K562 (cell line): Measurements from ENCODE around the gene IGF2R. TPM values are rescaled to one million over a fixed set of nuclear protein-coding genes. Genes with fewer than 3 reads are reported as not detected.

ENCODE experiments used
- BCLAF1 ChIP-seq, 2 experiments: fragments of 450-650 bp in 1 of 2; IDR thresholded peaks; 2 replicates each; pipeline ENCODE4 v1.6.1; 2011 to 2017; ENCODE audit warnings: low read depth in 2 of 2, antibody characterized with exemption in 1 of 2, borderline replicate concordance in 1 of 2, low read length in 1 of 2, mild to moderate bottlenecking in 1 of 2, mixed read lengths in 1 of 2; ENCODE audit not compliant: control insufficient read depth in 1 of 2
- FOSL1 ChIP-seq: fragments of 200-800 bp; sonication (Bioruptor generic); conservative IDR thresholded peaks from 2 replicates; pipeline ENCODE4 v1.6.1; 2016; ENCODE audit warnings: missing genetic modification characterization, missing compliant biosample characterization
- HMGN3 ChIP-seq: IDR thresholded peaks from 2 replicates; pipeline ENCODE4 v1.6.1; 2011; ENCODE audit warnings: borderline replicate concordance, low read depth, mild to moderate bottlenecking, mixed read lengths, low read length; ENCODE audit not compliant: insufficient read length; ENCODE audit errors: extremely low read depth
- MTA1 ChIP-seq: fragments of 450-650 bp; IDR thresholded peaks from 2 replicates; pipeline ENCODE4 v1.6.1; 2017; ENCODE audit warnings: borderline replicate concordance
- NCOA4 ChIP-seq: fragments of 450-650 bp; IDR thresholded peaks from 2 replicates; pipeline ENCODE4 v1.6.1; 2018; ENCODE audit warnings: mild to moderate bottlenecking; ENCODE audit not compliant: partially characterized antibody
- NFIC ChIP-seq: fragments of 450-650 bp; IDR thresholded peaks from 2 replicates; pipeline ENCODE4 v1.6.1; 2017; ENCODE audit warnings: mild to moderate bottlenecking, inconsistent platforms
- NR4A1 ChIP-seq, 2 experiments: fragments of 250-450 bp in 1 of 2; fragments of 450-650 bp in 1 of 2; sonication (Bioruptor Pico) in 1 of 2; IDR thresholded peaks; 2 replicates each; pipeline versions ENCODE4 v1.4.0 to v1.6.1; 2016 to 2020; ENCODE audit warnings: mild to moderate bottlenecking in 2 of 2, missing compliant biosample characterization in 1 of 2, missing genetic modification characterization in 1 of 2, moderate library complexity in 1 of 2
- SMAD4 ChIP-seq: fragments of 250-450 bp; sonication (Bioruptor Pico); conservative IDR thresholded peaks from 2 replicates; pipeline ENCODE4 v1.8.0; 2021; ENCODE audit warnings: inconsistent platforms, mild to moderate bottlenecking, moderate library complexity
- TAF9B ChIP-seq: fragments of 450-650 bp; IDR thresholded peaks from 2 replicates; pipeline ENCODE4 v1.6.1; 2018; ENCODE audit warnings: mild to moderate bottlenecking; ENCODE audit not compliant: partially characterized antibody
- USF1 ChIP-seq: sonication (generic); formaldehyde crosslinking; IDR thresholded peaks from 2 replicates; pipeline ENCODE4 v1.9.0; 2022; ENCODE audit warnings: mild to moderate bottlenecking, missing genetic modification reagents
- ZBTB26 ChIP-seq: fragments of 450-650 bp; formaldehyde crosslinking; IDR thresholded peaks from 2 replicates; pipeline ENCODE4 v1.4.0; 2022; ENCODE audit warnings: missing genetic modification characterization
- polyA plus RNA-seq, 8 experiments: library from polyadenylated mRNA; depleted of rRNA in 4 of 8; stranded (reverse) in 5 of 8; unstranded in 3 of 8; fragments of >200 nt; fragmentation: Nextera tagmentation in 2 of 8; fragmentation: Illumina TruSeq in 1 of 8; extraction: Ambion mirVana in 2 of 8; extraction: Trizol in 1 of 8; gene quantifications; 2 replicates each; pipeline versions ENCODE4 v1.2.1 to v1.2.3, GENCODE V29; 2011 to 2014; ENCODE audit warnings: inconsistent platforms in 1 of 8, missing spikeins in 1 of 8
- total RNA-seq, 7 experiments: library from RNA; depleted of rRNA in 6 of 7; stranded (reverse); fragments of >200 nt in 6 of 7; fragmentation: Illumina TruSeq in 2 of 7; extraction: Trizol in 2 of 7; gene quantifications; 2 replicates each; pipeline versions ENCODE4 v1.2.1 to v1.2.3, GENCODE V29; 2011 to 2021; ENCODE audit warnings: low replicate concordance in 1 of 7
- TF ChIP-seq, protein P1 (sequence below): IDR thresholded peaks from 2 replicates; pipeline ENCODE4 v1.6.1; 2016; ENCODE audit warnings: missing genetic modification characterization, missing compliant biosample characterization

Gene IGF2R
- total and polyA plus RNA-seq, 9 of the 15 experiments (the other 6 are each of a cell fraction or from before 2014, with no cell fraction given): 3.5 to 92.3 (median 34.5) TPM

DNA sequence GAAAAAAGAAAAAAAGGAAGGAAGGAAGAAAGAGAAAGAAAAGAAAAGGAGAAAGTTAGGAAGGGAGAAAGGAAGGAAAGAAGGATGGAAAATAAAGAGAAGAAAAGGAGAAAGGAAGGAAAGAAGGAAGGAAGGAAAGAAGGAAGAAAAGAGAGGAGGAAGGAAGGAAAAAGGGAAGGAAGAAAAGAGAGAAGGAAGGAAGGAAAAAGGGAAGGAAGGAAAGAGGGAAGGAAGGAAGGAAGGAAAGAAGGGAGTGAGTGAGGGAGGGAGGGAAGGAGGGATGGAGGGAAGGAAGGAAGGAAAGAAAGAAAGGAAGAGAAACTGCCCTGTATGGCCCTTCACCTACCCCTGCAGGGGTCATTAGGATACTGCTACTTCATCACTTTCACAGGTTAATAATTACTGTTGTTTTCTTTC is 12.9 kb upstream of the IGF2R start (continued):
- TF ChIP-seq, protein P1, sequence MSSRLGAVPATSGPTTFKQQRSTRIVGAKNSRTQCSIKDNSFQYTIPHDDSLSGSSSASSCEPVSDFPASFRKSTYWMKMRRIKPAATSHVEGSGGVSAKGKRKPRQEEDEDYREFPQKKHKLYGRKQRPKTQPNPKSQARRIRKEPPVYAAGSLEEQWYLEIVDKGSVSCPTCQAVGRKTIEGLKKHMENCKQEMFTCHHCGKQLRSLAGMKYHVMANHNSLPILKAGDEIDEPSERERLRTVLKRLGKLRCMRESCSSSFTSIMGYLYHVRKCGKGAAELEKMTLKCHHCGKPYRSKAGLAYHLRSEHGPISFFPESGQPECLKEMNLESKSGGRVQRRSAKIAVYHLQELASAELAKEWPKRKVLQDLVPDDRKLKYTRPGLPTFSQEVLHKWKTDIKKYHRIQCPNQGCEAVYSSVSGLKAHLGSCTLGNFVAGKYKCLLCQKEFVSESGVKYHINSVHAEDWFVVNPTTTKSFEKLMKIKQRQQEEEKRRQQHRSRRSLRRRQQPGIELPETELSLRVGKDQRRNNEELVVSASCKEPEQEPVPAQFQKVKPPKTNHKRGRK (tag): peak; percentile 98
- TF ChIP-seq ZBTB26 (CRISPR knock-in tag) (0 out of 2 replicates have a peak, but pooled peaks have one; percentile 64), MTA1 (peak; percentile 77), NR4A1 (CRISPR knock-in tag; IDR thresholded peaks at IDR 0.05) (no peak), NR4A1 (tag; IDR thresholded peaks at IDR 0.05) (no peak), FOSL1 (tag) (no peak), NCOA4 (peak; percentile 71), SMAD4 (CRISPR knock-in tag) (no peak), USF1 (CRISPR knock-in tag) (no peak), NFIC (0 out of 2 replicates have a peak, but pooled peaks have one; percentile 6), HMGN3 (no peak), TAF9B (peak; percentile 16), BCLAF1 (IDR thresholded peaks at IDR 0.05; ENCODE audit: borderline replicate concordance in 1 of 2, control insufficient read depth in 1 of 2, low read depth in 2 of 2, low read length in 1 of 2) (peak in 1 of 2 experiments; percentile 70; a peak in 1 of 4 replicates)
